Measurements from ENCODE around the gene ENTPD7.
A peak's percentile ranks its signal among the peaks of the same experiment; 100 is the strongest.
"Not testable (repeated sequence)": the region's sequence is repeated elsewhere in the genome, so short reads cannot be mapped to it uniquely, and the experiment has no call there.

The ENTPD7 gene

DNA sequence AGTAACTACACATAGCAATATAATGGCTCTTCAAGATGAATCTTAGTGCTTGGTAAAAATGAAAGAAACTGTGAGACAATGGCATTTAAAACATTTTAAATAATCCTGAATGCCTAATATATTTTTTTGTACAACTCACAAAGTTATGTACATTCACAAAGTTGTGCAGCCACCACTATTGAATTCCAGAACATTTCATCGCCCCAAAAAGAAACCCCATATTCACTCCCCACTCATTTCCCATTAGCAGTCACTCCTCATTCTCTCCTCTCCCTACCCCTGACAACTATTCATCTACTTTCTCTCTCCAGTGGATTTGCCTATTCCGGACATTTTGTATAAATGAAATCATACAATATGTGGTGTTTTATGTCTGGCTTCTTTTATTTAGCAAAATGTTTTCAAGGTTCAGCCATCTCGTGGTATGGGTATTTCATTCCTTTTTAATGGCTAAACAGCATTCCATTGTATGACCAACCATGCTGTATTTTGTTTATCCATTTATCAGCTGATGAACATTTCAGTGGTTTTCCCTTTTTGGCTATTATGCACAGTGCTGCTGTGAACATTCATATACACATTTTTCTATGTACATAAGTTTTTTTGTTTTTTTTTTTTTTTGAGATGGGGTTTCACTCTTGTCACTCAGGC, 34.7 kb downstream of the ENTPD7 start:
- DNase-seq (ENCODE audit: low read depth): no peak

DNA sequence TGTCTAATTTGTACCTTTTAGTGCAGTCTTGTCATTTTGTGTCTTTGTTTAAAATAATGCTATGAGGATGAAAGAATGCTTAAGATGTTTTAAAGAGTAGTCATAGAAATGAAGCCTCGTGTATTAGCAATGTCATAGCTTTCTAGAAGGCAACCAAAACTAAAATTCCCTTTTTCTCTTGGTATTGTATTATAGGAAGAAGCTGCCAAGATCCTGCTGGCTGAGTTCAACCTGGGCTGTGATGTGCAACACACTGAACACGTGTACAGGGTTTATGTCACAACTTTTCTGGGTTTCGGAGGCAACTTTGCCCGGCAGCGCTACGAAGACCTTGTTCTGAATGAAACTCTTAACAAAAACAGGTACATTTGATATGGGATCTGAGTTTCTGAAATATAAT, 36.5 kb downstream of the ENTPD7 start:
- no peak for DNase-seq (ENCODE audit: low read depth)

- DNase-seq (ENCODE audit: low read depth): no peak
Observed at GRCh38 chr10:99698504-99699080, 39.3 kb downstream of the ENTPD7 start.

- no peak for DNase-seq (ENCODE audit: low read depth)
Observed at GRCh38 chr10:99700649-99701048, 41.3 kb downstream of the ENTPD7 start.

DNA sequence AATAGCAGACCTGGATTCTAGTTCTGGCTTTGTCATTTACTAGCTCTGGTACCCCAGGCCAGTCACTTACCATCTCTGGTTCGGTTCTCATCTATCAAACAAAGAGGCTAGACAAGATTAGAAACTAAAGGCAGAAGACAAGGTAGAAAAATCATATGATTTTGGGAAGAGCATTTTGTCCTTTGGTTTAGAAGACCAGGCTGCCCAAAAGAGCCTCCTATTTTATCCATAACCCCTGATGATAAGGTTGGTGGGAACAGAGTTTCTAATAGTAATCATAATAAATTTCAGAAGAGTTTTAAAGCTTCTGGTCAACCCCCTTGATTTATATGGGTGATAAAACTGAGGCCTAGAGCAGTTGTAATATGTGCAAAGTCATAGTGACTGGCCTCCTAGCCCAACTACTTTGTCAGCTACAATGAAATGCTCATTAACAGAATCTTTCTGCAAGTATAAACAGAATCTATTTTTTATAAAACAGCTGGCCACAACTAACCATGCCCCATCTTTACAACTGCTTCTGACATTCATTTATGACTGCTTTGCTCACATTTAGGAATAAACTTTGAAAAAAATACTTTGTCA, 49.2 kb downstream of the ENTPD7 start:
- no peak for DNase-seq (ENCODE audit: low read depth)

DNA sequence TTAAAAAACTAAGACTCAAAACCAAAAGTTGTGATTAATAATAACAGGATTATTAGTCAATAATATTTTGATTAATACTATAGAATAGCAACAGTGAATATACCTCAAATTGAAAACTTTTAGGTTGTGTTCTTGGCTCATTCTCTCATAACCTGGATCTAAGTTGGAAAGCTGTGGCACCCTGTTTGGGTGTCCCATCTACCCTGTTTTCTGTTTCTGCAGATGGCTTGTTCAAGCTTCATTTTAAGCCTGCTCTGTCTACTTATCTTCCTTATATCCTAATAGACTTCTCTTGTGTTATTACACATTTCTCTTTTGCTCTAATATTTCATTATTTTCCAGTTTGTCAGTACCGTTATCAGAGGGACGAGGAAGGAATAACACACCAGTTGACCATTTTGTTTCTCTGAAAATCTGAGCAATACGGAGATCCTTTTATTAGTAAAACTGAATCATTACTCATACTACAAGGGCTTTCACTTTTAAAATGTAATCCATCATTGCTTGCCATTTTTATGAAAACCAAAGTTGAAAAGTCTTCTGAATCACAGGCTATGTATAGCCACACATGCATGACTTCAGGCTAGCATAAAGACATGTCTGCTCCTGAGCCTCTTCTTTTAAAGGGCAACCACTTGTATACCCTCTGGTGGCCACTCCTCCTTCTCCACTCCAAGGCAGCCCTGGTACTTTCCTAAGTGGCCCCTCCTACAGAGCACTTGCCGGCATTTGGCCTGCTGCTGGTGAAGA, 50.3 kb downstream of the ENTPD7 start:
- no peak for DNase-seq (ENCODE audit: low read depth)

- DNase-seq (ENCODE audit: low read depth): peak; percentile 38
Observed at GRCh38 chr10:99711129-99711719, 51.9 kb downstream of the ENTPD7 start.

DNA sequence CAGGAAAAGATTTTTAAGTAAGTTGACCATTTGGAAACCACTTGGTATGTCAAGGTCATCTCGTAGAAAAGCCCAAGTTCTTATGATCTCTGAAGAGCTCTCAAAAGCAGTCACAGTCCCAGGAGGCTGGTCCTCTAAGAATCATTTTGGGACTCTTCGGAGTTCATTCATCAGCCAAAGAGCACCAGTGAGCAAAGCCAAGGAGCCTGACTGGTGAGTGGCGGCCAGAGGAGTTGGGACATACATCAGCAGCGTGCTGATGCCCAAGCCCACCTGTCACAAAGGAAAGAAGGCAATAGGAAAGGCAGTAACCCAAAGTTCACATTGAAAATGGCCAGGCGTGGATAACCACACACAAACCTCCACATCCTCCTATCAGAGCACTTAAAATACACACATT, 55.1 kb downstream of the ENTPD7 start:
- DNase-seq (ENCODE audit: low read depth): no peak

DNA sequence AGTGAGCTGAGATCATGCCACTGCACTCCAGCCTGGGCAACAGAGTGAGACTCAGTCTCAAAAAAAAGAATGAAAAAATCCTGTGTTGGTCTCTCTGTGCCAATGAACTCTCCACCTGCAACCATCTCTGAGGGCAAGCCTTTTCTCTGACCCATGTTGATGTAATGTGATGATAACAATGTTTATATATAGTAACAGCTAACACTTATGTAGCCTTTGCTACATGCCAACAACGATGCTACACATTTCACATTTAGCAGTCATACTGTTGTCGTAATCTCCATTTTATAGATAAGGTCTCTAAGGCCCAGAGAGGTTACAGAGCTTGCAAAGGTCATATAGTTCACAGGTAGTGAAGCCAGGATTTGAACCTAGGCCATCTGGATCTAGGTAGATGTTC, 61.1 kb downstream of the ENTPD7 start:
- DNase-seq (ENCODE audit: low read depth): no peak

DNA sequence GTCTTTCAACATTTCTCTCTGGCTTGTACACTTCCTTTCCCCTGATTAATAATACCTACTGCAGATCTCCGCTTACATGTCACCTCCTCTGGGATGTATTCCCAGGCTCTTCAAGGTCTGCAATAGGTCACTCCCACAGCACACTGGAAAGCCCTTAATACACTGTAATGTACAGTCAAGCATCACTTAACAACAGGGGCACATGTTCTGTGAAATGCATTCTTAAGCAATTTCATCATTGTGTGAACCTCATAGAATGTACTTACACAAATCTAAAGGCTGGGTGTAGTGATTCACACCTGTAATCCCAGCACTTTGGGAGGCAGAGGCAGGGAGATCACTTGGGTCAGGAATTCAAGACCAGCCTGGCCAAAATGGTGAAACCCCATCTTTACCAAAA, 70.7 kb downstream of the ENTPD7 start:
- no peak for DNase-seq (ENCODE audit: low read depth)

- DNase-seq (ENCODE audit: low read depth): no peak
Observed at GRCh38 chr10:99731306-99732032, 72.2 kb downstream of the ENTPD7 start.

DNA sequence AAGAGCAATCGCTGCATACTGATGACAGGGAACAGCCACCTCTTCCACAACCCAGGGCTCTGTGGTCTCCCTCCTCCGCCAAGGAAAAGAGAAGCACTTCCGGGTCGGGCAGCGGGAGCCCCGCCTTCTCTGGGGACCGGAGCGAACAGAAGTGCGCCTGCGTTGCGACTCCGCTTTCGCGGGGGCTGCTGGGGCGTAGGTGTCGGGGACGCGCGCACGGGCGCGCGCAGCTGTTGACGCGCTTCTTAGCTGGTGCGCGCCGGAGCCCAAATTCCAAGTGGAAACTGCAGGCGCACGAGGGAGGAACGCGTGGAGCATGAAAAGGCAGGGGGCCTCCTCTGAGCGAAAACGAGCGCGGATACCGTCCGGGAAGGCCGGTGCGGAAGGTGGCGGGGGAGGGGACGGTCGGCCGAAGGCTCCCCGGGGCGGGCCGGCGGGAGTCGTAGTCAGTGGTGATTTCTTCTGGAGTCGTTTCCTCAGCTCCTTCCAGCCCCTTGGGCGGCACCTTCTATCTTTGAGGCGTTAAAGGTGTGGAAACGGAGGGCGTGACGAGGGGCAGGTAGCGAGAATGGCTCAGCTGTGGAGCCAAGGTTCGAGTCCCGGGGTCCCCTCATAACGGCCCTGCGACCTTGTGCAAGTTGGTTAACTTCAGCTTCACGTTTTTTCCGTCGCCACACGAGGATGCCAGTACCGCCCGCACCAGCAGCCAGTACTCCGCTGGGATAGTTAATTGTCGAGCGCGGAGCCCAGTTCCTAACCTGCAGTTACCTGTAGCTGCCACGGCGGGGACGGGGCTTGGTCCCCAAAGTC, 72.9 kb downstream of the ENTPD7 start, which contains the start of the genes COX15 and CUTC:
Gene COX15, minus strand, starts transcription at position 95 of the 810 bp plus-strand sequence. Its CDS starts 78 bp downstream, at position 17.
Gene CUTC, plus strand, starts transcription at position 202 of the 810 bp plus-strand sequence. Its CDS starts 115 bp downstream, at position 317.
- DNase-seq (ENCODE audit: low read depth): peak; percentile 97

GRCh38 chr10:99733366-99733765, 74.1 kb downstream of the ENTPD7 start:
- DNase-seq (ENCODE audit: low read depth): no peak

DNA sequence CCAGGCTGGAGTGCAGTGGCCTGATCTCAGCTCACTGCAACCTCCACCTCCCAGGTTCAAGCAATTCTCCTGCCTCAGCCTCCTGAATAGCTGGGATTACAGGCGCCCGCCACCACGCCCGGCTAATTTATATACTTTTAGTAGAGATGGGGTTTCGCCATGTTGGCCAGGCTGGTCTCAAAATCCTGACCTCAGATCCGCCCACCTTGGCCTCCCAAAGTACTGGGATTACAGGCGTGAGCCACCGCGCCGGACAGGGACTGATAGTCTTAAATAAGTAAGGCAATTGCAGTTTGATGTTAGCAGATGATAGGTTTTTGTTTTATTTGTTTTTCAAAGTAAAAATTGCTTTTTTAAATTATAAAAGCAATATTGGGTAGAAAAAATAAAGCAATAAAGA, 74.8 kb downstream of the ENTPD7 start:
- DNase-seq (ENCODE audit: low read depth): not testable (repeated sequence)

DNA sequence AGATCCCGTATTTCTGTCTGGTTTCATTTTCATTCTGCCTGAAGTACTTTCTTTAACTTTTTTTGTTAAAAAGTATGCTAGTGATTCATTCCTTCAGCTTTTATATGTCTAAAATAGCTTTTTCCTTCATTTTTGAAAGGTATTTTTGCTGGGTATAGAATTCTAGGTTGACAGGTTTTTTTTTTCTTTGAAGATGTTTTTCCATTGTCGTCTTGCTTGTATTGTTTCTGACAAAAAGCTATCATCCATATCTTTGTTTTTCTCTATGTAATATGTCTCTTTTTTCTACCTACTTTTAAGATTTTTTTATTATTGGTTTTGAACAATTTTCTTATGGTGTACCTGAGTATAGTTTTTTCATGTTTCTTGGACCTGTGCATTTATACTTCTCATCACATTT, 81.0 kb downstream of the ENTPD7 start:
- DNase-seq (ENCODE audit: low read depth): no peak

GRCh38 chr10:99740933-99741559, 81.7 kb downstream of the ENTPD7 start:
- no peak for DNase-seq (ENCODE audit: low read depth)

DNA sequence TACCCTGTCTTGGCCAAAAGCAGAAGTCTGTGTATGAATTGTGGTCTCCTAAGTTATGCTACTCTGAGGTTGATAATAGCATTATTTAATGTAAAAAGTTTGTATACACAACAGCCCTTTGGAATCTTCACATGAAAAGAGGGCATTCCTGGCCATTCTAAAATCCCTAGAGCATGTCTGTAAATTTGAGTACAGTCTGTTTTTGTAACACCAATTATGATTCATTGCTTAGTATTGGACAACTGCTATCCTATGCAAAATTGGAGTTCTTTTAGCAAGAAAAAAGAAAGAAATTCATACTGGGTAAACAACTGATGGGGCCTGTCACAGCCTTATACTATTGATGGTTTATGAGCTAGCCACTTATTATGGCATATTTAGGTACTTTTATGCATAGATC, 82.9 kb downstream of the ENTPD7 start:
- DNase-seq (ENCODE audit: low read depth): no peak

GRCh38 chr10:99742701-99743100, 83.4 kb downstream of the ENTPD7 start:
- DNase-seq (ENCODE audit: low read depth): no peak

DNA sequence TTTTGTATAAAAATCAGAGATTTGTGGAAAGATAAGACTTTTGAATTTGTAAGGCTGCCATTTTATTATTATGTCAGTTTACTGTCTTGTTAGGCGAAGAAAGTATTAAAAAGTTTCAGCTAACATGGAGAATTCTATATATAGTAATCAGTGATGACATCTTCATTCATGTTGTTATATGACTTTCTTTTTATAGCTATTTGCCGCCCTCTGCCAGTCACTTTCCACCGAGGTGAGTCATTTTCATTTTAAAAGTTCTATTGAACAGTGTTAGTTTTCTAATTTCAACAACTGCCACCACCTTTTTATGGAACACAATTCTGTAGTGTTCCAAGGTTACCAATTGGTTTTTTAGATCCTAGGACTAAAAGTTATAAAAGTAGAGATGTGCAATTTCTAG, 84.5 kb downstream of the ENTPD7 start:
- DNase-seq (ENCODE audit: low read depth): no peak

DNA sequence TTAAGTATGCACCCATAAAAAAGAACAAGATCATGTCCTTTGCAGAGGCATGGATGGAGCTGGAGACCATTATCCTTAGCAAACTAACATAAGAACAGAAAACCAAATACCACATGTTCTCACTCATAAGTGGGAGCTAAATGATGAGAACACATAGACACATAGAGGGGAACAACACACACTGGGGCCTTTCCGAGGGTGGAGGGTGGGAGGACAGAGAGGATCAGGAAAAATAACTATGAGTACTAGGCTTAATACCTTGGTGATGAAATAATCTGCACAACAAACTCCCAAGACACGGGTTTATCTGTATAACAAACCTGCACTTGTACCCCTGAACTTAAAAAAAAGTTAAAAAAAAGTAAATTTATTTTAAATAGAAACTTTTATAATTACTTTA, 86.9 kb downstream of the ENTPD7 start:
- DNase-seq (ENCODE audit: low read depth): not testable (repeated sequence)
